ENCODE measurements around the gene DNASE1.

GRCh38 chr16:3673201-3673600 lies 18.7 kb downstream of the DNASE1 start:
- no peak for TF ChIP-seq CTCF (IDR thresholded peaks at IDR 0.05; ENCODE audit: low read depth, low read length, missing input control)
- TF ChIP-seq NR2F2 (IDR thresholded peaks at IDR 0.05), result no peak
- no peak for TF ChIP-seq YY1 (IDR thresholded peaks at IDR 0.05)
